ENCODE measurements around the gene RIMKLA. TPM values are rescaled to one million over a fixed set of nuclear protein-coding genes. Genes with fewer than 3 reads are reported as not detected.

RIMKLA gene
- total RNA-seq, 4 donors from 2014 or later, result 2.4 to 11.9 (median 8.8) TPM

GRCh38 chr1:42381280-42381673, 685 bp downstream of the RIMKLA start:
- Histone ChIP-seq H3K4me1 (peaks cover 0 to 17% (median 11%) of the 10 kb centered on the region in 4 donors), H3K36me3 (no peaks in the 10 kb centered on the region), H3K9me3 (no peaks in the 10 kb centered on the region), H3K27me3 (peaks cover 12% of the 10 kb centered on the region), H3K27ac (peak overlapping the region; percentile 51 to 75 (median 69)), H3K4me3 (peak overlapping the region; percentile 39 to 69 (median 62))
- 12 to 18% methylated on average over 5 to 8 of the region's 8 CpGs for WGBS, 2 donors (ENCODE audit: low coverage in 1 of 2)
- intact Hi-C loops (cut with DNase I; ENCODE audit: low total_unique reads) (no loop called here), in situ Hi-C loops (cut with MboI; ENCODE audit: low pct_ligation_motif_present in 1 of 4, low pct_unique_long_range_greater_than_20kb in 1 of 4, low sequenced_read_pairs in 3 of 4) (no loop called here)
- TF ChIP-seq EP300 (IDR thresholded peaks at IDR 0.05; ENCODE audit: low read depth) (no peak), CTCF (IDR thresholded peaks at IDR 0.05) (no peak)
- DNase-seq, result no peak

- in situ Hi-C loops (cut with MboI; ENCODE audit: low pct_ligation_motif_present in 1 of 4, low pct_unique_long_range_greater_than_20kb in 1 of 4, low sequenced_read_pairs in 3 of 4) (no loop called here), intact Hi-C loops (cut with DNase I; ENCODE audit: low total_unique reads) (no loop called here)
- Histone ChIP-seq H3K36me3 (no peaks in the 10 kb centered on the region), H3K4me1 (peaks cover 0 to 11% (median 6%) of the 10 kb centered on the region in 4 donors), H3K9me3 (no peaks in the 10 kb centered on the region), H3K27me3 (peaks cover 12% of the 10 kb centered on the region), H3K4me3 (no peak overlapping the region), H3K27ac (peak overlapping the region in 1 of 4 donors; percentile 3)
- no peak for TF ChIP-seq CTCF (IDR thresholded peaks at IDR 0.05)
- TF ChIP-seq POLR2A (IDR thresholded peaks at IDR 0.05), result no peak
- no peak for TF ChIP-seq POLR2AphosphoS5 (IDR thresholded peaks at IDR 0.05)
- TF ChIP-seq EP300 (IDR thresholded peaks at IDR 0.05; ENCODE audit: low read depth), result no peak
- 20% methylated on average over 1 of the region's 1 CpG; no CpG with 5 or more reads in 1 of the 2 donors for WGBS, 2 donors (ENCODE audit: low coverage in 1 of 2)
- DNase-seq, result no peak
Observed at GRCh38 chr1:42385283-42385682, 4.7 kb downstream of the RIMKLA start.

- H3K4me3 ChIP-seq, result no peak overlapping the region
- no peaks in the 10 kb centered on the region for H3K9me3 ChIP-seq
- in situ Hi-C loops (cut with MboI; ENCODE audit: low pct_ligation_motif_present in 1 of 4, low pct_unique_long_range_greater_than_20kb in 1 of 4, low sequenced_read_pairs in 3 of 4) (no loop called here), intact Hi-C loops (cut with DNase I; ENCODE audit: low total_unique reads) (no loop called here)
- no peak for DNase-seq
- H3K27ac ChIP-seq, result no peak overlapping the region
- TF ChIP-seq POLR2AphosphoS5 (IDR thresholded peaks at IDR 0.05) (no peak), CTCF (IDR thresholded peaks at IDR 0.05) (no peak), POLR2A (IDR thresholded peaks at IDR 0.05) (no peak), EP300 (IDR thresholded peaks at IDR 0.05; ENCODE audit: low read depth) (no peak)
- peaks cover 12% of the 10 kb centered on the region for H3K27me3 ChIP-seq
- peaks cover 0 to 8% (median 4%) of the 10 kb centered on the region in 4 donors for H3K4me1 ChIP-seq
- WGBS, 2 donors (ENCODE audit: low coverage in 1 of 2), result 98 to 100% methylated on average over 1 to 6 of the region's 6 CpGs
- no peaks in the 10 kb centered on the region for H3K36me3 ChIP-seq
Observed at GRCh38 chr1:42386051-42386450, 5.5 kb downstream of the RIMKLA start.

- Histone ChIP-seq H3K27ac (peak overlapping the region in 3 of 4 donors; percentile 38 to 66 (median 46)), H3K4me1 (peaks cover 0 to 30% (median 4%) of the 10 kb centered on the region in 4 donors), H3K4me3 (no peak overlapping the region), H3K36me3 (no peaks in the 10 kb centered on the region), H3K9me3 (no peaks in the 10 kb centered on the region), H3K27me3 (no peaks in the 10 kb centered on the region)
- DNase-seq, result peak; percentile 13
- intact Hi-C loops (cut with DNase I; ENCODE audit: low total_unique reads), result no loop called here
- in situ Hi-C loops (cut with MboI; ENCODE audit: low pct_ligation_motif_present in 1 of 4, low pct_unique_long_range_greater_than_20kb in 1 of 4, low sequenced_read_pairs in 3 of 4), result no loop called here
- WGBS, 2 donors (ENCODE audit: low coverage in 1 of 2), result 42% methylated on average over 2 of the region's 2 CpGs; no CpG with 5 or more reads in 1 of the 2 donors
- TF ChIP-seq EP300 (IDR thresholded peaks at IDR 0.05; ENCODE audit: low read depth) (no peak), POLR2A (IDR thresholded peaks at IDR 0.05) (no peak), POLR2AphosphoS5 (IDR thresholded peaks at IDR 0.05) (no peak), CTCF (IDR thresholded peaks at IDR 0.05) (no peak)
Observed at GRCh38 chr1:42392255-42392654, 11.7 kb downstream of the RIMKLA start.
